Adipocyte (in vitro differentiated cells): ENCODE results near the gene PRMT2.

Experiments used
- DNase-seq: peaks from one replicate; pipeline ENCODE4 v3.0.0-alpha.2; 2015; ENCODE audit warnings: low read depth
- H3K27me3 ChIP-seq: replicated peaks from 2 replicates; pipeline ENCODE4 v1.7.0; 2013; ENCODE audit warnings: mild to moderate bottlenecking, low read length, moderate library complexity; ENCODE audit not compliant: control insufficient read depth, insufficient read depth
- H3K36me3 ChIP-seq: 2 replicates; pipeline ENCODE4 v1.7.0; 2013; ENCODE audit warnings: low read length, mild to moderate bottlenecking, moderate library complexity; ENCODE audit not compliant: control insufficient read depth, insufficient read depth, severe bottlenecking
- H3K4me1 ChIP-seq: 2 replicates; pipeline ENCODE4 v1.7.0; 2013; ENCODE audit warnings: mild to moderate bottlenecking, low read length, moderate library complexity; ENCODE audit not compliant: control insufficient read depth, insufficient read depth
- H3K4me3 ChIP-seq: 2 replicates; pipeline ENCODE4 v1.7.0; 2013; ENCODE audit warnings: mild to moderate bottlenecking, low read length, moderate library complexity
- H3K9ac ChIP-seq: 2 replicates; pipeline ENCODE4 v1.7.0; 2013; ENCODE audit warnings: mild to moderate bottlenecking, low read length, moderate library complexity
- H3K9me3 ChIP-seq: 2 replicates; pipeline ENCODE4 v1.7.0; 2013; ENCODE audit warnings: mild to moderate bottlenecking, low read length, moderate library complexity; ENCODE audit not compliant: control insufficient read depth

PRMT2 gene

GRCh38 chr21:46635324-46636180 lies at the start of gene PRMT2:
TSS of gene PRMT2 (plus strand) at chr21:46635674. CDS start at chr21:46636952, 1,278 bp downstream.
- Histone ChIP-seq H3K9ac (peak within 1 kb of the TSS; percentile 97), H3K4me3 (peak within 1 kb of the TSS; percentile 94), H3K9me3 (no peaks in the 10 kb centered on the region), H3K4me1 (peaks cover 44% of the 10 kb centered on the region), H3K27me3 (no peaks in the 10 kb centered on the region), H3K36me3 (peaks cover 6% of the 10 kb centered on the region)
- DNase-seq: peak; percentile 99

- no peaks in the 10 kb centered on the region for H3K27me3 ChIP-seq
- no peak overlapping the region for H3K9ac ChIP-seq
- no peak overlapping the region for H3K4me3 ChIP-seq
- H3K4me1 ChIP-seq: peaks cover 7% of the 10 kb centered on the region
- no peak for DNase-seq
- peaks cover 34% of the 10 kb centered on the region for H3K9me3 ChIP-seq
- no peaks in the 10 kb centered on the region for H3K36me3 ChIP-seq
Observed at GRCh38 chr21:46594276-46594675, 41.2 kb upstream of the PRMT2 start.

- Histone ChIP-seq H3K9me3 (peaks cover 15% of the 10 kb centered on the region), H3K4me3 (no peak overlapping the region), H3K9ac (no peak overlapping the region), H3K27me3 (no peaks in the 10 kb centered on the region), H3K36me3 (no peaks in the 10 kb centered on the region), H3K4me1 (peaks cover 13% of the 10 kb centered on the region)
- DNase-seq: peak; percentile 65
Observed at GRCh38 chr21:46596201-46596600, 39.3 kb upstream of the PRMT2 start.

GRCh38 chr21:46597031-46597430 lies 38.4 kb upstream of the PRMT2 start:
- DNase-seq: no peak
- H3K4me1 ChIP-seq: peaks cover 13% of the 10 kb centered on the region
- H3K27me3 ChIP-seq: no peaks in the 10 kb centered on the region
- no peaks in the 10 kb centered on the region for H3K36me3 ChIP-seq
- H3K4me3 ChIP-seq: no peak overlapping the region
- peaks cover 8% of the 10 kb centered on the region for H3K9me3 ChIP-seq
- no peak overlapping the region for H3K9ac ChIP-seq

GRCh38 chr21:46597896-46598343 lies 37.6 kb upstream of the PRMT2 start:
- Histone ChIP-seq H3K27me3 (no peaks in the 10 kb centered on the region), H3K36me3 (no peaks in the 10 kb centered on the region), H3K4me1 (peaks cover 13% of the 10 kb centered on the region), H3K4me3 (no peak overlapping the region), H3K9ac (no peak overlapping the region), H3K9me3 (peaks cover 4% of the 10 kb centered on the region)
- no peak for DNase-seq

- Histone ChIP-seq H3K9ac (no peak overlapping the region), H3K36me3 (no peaks in the 10 kb centered on the region), H3K27me3 (no peaks in the 10 kb centered on the region), H3K4me1 (peaks cover 13% of the 10 kb centered on the region), H3K4me3 (no peak overlapping the region), H3K9me3 (peaks cover 4% of the 10 kb centered on the region)
- peak; percentile 82 for DNase-seq
Observed at GRCh38 chr21:46598581-46599572, 36.6 kb upstream of the PRMT2 start.

- H3K4me3 ChIP-seq: no peak overlapping the region
- no peaks in the 10 kb centered on the region for H3K27me3 ChIP-seq
- H3K4me1 ChIP-seq: peaks cover 14% of the 10 kb centered on the region
- H3K9ac ChIP-seq: no peak overlapping the region
- H3K9me3 ChIP-seq: no peaks in the 10 kb centered on the region
- H3K36me3 ChIP-seq: no peaks in the 10 kb centered on the region
- DNase-seq: no peak
Observed at GRCh38 chr21:46600305-46600704, 35.2 kb upstream of the PRMT2 start.

GRCh38 chr21:46600978-46601377 lies 34.5 kb upstream of the PRMT2 start:
- peaks cover 4% of the 10 kb centered on the region for H3K27me3 ChIP-seq
- no peaks in the 10 kb centered on the region for H3K9me3 ChIP-seq
- peaks cover 18% of the 10 kb centered on the region for H3K4me1 ChIP-seq
- no peak for DNase-seq
- H3K36me3 ChIP-seq: no peaks in the 10 kb centered on the region
- H3K4me3 ChIP-seq: no peak overlapping the region
- H3K9ac ChIP-seq: no peak overlapping the region

- peaks cover 18% of the 10 kb centered on the region for H3K4me1 ChIP-seq
- H3K36me3 ChIP-seq: no peaks in the 10 kb centered on the region
- no peaks in the 10 kb centered on the region for H3K9me3 ChIP-seq
- no peak overlapping the region for H3K4me3 ChIP-seq
- peak; percentile 37 for DNase-seq
- no peak overlapping the region for H3K9ac ChIP-seq
- H3K27me3 ChIP-seq: peaks cover 11% of the 10 kb centered on the region
Observed at GRCh38 chr21:46603228-46603627, 32.2 kb upstream of the PRMT2 start.

GRCh38 chr21:46604329-46604974 lies 31.0 kb upstream of the PRMT2 start:
- no peak for DNase-seq
- Histone ChIP-seq H3K27me3 (peaks cover 21% of the 10 kb centered on the region), H3K9me3 (no peaks in the 10 kb centered on the region), H3K4me1 (peaks cover 10% of the 10 kb centered on the region), H3K4me3 (peak overlapping the region; percentile 44), H3K9ac (no peak overlapping the region), H3K36me3 (no peaks in the 10 kb centered on the region)
